GM21786 (cell line): ENCODE measurements around the gene KDR.

Experiments used
- ATAC-seq: cut with Tn5 transposase; IDR thresholded peaks from one replicate; pipeline ENCODE4 v1.9.1; 2021; ENCODE audit not compliant: unreplicated experiment

The KDR gene

DNA sequence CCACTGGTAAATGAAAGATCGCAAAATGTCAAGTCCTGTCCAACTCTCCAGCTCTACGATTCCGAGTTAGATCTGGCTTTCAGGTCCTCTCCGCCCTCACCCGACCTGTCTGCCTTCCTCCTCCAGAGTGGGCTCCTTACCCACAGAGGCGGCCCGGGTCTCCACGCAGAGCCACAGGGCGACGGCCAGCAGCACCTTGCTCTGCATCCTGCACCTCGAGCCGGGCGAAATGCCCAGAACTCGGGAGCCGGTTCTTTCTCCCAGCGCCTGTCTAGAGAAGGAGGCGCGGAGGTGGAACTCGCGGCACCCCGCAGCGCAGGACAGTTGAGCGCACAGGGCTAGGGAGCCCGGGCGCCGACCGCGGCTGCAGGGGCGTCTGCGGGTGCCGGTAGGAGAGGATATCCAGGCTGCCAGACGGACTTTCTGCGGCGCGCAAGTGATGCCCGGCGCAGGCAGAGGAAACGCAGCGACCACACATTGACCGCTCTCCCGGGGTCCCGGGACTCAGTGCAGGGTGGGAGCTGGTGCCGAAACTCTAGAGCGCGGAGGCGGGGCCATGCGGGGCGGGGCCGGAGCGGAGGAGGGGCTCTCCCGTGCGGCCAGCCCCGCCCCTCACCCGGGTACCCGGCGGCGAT, at the start of gene KDR:
Gene KDR, minus strand, starts transcription at position 509 of the 635 bp plus-strand sequence. Its CDS starts 302 bp downstream, at position 207.
- no peak for ATAC-seq

DNA sequence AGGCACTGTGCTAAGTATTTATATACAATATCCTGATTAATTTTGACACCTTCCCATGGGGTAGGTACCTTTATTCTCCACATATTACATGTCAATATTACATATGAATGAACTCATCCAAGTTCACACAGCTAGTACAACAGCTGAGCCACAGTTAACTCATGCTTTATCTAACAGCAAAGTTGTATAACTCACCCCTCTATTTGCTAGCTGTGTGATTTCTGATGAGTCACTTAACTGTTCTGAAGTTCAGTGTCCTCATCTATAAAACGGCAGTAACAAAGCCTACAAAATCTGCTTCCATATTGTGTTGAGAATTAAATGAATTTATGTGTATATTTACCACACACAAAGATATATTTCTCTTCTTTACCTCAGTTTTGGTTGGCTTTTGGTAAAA, 48.2 kb upstream of the KDR start:
- no peak for ATAC-seq

DNA sequence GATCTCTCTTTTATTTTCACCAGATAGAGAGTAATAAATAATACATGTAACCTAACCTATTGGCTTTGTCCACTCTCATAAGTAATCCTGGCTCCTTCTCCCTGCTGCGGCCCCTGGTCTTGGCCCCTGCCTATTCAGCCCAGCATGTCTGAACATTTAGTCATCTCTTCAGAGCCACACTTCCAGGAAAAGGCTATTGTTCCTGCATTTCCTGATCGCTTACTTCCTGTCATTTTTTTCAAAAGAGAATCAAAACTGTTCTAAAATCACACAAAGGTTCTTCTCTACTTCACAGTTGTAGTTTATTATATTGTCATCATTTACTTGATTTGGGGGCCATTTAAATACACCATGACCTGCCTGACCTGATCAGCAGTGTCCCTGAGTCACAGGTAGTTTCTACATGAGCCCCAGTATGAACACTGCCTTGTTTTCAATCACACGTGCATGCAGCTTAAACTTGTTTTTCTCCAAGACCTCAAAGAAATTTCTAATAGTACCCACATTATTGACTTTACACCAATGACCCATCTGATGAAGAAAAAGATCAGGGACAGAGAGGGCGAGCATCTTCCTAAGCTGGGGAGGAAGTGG, 47.4 kb upstream of the KDR start:
- ATAC-seq = no peak

DNA sequence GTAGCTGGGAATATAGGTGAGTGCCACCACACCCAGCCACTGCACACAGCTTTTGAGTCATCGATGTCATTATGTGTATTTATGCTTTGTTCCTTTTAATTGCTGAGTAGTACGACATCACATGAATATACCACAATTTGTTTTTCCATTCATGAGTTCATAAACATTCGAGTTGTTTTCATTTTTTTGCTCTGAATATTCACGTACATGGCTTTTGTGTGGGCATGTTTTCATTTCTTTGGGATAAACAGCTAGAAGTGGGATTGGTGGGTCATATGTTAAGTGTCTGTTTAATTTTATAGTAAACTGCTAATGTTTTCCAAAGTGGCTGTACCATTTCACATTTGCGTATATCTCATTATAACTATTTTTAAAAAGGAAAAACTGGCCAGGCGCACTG, 45.1 kb upstream of the KDR start:
- ATAC-seq = no peak

DNA sequence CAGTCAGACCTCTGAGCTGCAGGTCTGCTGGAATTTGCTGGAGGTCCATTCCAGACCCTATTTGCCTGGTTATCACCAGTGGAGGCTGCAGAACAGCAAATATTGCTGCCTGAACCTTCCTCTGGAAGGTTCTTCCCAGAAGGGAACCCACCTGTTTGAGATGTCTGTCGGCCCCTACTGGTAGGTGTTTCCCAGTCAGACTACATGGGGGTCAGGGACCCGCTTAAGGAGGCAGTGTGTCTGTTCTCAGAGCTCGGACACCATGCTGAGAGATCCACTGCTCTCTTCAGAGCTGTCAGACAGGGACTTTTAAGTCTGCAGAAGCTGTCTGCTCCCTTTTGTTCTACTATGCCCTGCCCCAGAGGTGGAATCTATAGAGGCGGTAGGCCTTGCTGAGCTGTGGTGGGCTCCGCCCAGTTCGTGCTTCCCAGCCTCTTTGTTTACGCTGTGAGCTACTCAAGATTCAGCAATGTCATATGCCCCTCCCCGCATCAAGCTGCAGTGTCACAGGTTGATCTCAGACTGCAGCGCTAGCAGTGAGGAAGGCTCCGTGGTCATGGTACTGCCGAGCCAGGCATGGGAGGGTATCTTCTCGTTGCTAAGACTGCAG, 44.1 kb upstream of the KDR start:
- ATAC-seq = no peak

DNA sequence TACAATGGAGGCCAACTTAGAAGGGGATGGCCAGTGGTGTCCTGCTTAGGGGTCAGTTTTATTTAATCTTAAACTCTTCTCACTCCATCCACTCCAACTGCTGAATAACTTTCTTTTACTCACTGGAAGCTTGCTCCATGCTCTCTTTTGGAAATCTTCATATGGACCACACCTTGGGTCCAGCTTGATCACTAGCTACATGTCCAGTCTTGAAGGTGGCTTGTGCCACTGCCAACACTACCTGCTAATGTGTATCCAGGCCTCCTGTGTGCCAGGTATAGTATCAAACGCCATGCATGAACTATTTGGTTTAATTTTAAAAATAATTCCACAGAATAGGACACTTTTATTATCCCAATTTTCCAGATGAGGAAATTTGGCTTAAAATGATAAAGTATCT, 37.0 kb upstream of the KDR start:
- ATAC-seq = no peak

DNA sequence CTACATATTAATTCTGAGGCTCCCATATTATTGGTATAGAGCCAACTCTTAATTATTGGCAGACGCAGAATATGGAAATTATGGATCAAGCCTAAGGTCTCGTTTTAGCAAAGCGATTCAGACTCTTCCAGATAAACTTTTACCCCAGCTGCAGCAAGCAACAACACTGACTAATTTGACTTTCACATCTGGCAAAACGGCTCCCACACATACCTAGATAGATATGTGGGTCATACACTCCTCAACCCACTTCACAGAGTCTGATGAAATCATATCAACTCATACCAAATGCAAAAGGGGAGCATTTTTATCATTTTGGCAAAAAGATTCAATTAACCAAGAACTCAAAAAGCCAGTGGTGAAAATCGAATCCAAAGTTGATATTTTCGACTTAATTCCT, 36.3 kb upstream of the KDR start:
- no peak for ATAC-seq

DNA sequence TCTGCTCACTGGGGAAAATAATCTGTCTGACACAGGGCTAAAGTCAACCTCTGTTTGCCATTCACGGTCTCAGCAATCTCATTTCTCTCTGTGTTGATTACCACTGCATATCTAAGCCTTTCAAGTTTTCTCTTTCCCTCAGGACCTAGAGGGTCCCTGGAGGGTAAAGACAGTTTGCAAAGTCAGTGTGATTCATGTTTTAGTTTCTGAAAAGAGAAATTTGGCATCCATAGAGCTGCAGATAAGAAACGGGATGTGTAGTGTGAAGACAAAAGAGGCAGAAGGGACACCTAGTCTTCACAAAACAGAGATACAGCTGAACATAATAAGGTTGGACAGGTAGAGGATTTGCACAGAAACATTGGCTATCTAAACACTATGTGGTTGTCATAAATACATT, 34.5 kb upstream of the KDR start:
- no peak for ATAC-seq

DNA sequence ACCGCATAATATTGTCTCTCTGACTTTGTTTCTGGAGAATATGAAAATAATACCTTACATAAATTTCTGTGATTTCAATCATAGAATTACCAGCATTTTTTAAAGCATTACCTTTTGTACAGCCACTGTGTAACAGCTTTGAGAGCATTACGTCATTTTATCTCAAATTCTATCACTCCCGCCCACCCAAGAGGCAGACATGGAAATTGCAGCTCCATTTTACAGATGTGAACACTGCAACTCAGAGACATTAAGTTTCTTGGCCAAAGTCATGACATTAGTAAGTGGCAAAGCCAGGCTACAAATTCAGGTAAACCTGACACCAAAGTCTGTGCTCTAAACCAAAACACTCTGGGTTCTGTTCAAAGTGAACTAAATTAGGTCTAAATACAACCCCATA, 33.6 kb upstream of the KDR start:
- no peak for ATAC-seq

DNA sequence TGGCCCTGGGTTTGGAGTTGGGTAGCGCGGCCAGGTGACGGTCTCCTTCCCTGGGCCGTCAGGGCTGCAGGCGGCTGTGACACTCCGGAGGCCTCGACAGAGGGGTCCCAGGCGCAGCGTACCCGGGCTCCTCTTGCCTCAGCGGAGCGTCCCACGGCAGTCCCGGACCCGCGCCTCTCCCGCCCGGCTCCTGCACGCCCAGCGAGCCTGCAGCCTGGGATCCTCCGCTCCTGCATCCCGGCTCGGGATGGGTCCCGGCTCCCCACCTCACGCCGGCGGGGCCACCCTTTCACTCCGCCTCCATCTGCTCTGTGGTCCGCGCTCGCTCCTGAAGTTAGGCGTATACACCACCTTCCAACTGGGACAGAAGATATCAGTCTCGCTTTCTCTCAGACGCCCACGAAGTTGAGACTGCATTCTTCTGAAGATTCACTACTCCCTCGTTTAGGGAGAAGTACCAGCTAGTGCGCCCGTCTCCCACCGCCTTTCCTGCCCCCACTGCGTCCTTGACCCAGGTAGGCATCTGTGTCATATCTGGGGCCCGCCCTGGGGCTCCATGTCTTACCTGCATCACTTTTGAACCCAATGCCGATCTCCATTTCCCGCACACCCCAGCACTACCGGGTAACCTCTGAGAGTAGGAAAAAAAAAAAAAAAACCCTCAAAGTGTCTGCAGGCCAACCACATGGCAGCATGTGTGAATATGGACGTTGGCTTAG, 32.3 kb upstream of the KDR start:
- ATAC-seq = no peak

DNA sequence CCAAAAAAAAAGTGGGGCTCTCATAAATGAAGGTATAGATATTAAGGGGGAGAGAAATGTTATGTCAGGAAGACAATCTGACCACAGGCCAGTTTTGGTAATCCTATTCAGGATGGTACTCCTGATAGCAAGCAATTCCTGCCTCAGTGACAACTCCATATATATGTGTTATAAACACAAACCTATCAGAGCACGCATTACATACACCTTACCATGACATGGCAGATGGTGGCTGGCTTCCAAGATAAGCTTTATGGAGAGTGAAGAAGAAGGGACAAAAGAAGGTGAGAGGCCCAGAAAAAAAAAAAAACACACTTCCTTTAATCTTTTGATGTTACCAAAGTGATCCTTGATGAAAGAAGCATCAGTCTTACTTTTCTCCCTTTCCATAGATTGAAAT, 29.5 kb upstream of the KDR start:
- no peak for ATAC-seq

DNA sequence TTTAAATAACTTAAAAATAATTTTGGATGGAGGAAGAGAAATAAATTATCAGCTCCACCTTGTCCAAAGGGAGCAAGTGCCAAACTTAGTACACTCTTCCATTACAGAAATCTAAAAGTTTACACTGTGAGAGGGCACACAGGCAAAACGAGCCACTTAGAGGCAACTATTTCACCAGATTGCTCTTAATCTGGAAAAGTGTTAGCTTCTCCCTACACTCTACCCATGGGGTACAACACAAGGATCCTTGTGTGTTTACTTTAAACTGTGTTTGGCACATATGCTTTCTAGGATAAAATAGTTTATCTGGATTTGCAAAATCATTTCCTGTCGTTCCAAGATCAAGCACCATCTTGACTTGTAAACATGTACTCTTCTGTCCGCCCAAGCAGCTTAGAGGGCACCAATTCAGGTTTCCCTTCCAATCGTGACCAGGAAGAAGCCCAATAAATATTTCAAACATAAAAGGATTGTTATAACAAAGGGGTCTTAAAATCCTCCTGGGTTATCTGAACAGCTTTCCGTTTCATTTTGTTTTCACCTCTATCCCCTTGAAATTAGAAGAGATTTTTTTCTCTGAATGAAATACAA, 29.0 kb upstream of the KDR start:
- ATAC-seq = no peak

DNA sequence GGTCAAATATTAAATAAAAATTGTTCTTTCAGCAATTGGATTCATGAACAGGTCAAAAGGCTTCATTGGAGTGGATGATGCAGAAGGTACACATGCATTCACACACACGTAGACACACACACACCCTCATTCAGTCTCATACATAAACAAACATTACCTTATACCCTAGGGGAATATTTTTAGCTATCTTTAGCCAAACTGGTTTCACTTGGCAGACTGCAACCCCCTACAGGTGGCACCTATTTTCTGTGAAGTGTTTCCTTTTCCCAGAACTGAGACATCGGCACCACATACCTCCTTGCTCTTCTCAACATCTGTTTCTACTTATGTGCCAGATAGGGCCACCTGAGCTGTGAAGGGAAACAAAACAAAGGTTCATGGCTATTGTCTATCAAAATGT, 18.5 kb upstream of the KDR start:
- ATAC-seq = no peak

DNA sequence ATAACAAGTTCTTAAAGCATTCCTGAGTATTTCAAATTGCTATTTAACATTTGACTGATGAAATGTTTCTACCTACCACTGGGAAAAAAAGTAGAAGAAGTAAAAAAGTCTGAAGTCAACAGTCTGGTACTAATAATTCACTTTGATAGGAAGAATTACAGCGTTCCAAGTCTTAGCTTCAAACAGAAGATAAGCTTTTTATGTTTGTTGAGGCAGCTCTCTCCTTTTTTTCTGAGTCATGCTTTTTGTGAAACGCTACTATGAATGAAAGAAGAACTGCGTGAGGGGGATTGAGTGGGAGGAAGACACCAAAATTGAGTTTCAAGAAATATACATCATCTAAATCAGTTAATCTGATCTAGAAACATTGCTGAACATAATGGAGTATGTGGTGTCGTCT, 13.0 kb upstream of the KDR start:
- ATAC-seq = no peak

DNA sequence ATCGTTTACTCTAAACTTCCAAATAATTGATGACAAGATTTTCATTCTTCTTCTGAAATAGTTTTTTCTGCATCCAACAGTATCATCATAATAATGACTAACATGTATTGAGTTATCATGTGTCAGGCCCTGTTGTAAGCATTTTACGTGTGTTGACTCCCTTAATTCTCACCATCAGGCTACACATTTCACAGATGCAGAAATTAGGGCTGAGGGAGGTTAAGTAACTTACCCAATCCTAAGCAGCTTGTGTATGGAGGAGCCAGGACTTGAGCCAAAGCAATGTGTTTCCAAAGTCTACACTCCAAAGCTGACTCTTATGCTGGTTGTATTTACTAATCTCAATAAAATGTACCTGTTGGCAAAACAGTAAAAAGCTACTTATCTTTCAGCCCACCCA, 11.2 kb upstream of the KDR start:
- ATAC-seq = no peak

DNA sequence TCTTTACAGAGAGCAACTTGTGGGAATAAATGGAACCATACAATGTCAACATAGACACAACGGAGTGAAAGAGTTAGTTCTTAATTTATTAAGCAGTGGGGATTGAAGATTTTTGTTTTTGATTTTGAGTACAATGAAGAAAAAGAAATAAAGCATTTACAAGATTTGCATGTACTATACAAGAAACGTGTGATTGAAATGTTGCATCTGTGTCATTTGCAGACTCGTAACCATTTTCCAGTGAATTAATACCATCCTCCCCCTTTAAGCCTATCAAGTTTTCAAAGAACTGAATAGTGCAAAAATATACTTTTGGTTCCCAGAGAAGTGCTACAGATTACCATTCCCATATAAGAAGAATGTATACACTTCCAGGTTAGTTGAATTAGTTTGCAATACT, 8.6 kb upstream of the KDR start:
- ATAC-seq = no peak

DNA sequence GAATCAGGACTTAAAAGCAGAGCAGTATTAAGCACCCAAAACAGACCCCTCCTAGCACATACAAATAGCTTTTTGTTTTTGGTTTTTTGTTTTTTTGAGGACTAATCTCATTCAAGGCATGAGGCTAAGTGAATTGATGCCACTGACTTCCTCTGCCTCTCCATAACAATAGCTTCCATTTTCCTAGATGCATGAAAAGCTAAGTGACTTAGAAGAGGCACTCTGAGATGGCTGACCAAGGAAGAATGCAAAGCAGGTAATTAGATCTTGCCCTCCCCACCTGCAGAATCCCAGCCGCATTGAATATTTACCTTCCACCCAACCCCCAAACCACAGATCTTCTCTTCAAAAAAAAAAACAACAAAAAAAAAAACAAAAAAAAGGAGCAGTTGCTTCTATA, 7.4 kb upstream of the KDR start:
- no peak for ATAC-seq

DNA sequence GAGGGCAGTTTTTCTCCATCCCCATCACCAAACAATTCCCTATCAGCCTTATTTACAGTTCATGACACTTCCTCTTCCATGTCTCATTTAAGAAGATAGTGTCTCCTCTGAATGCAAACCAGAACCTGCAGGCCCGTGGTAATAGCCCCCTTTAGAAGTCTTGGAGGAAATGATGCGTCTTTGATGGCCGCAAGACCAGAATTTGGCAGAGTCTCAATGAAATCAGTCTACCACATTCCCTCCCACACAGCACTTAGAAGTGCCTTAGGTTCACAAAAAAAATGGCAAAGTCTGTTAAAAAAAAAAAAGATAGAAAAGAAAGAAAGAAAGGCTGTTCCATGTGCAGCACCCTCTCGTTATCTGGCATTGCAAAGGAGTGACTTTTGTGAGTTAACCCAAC, 2.1 kb upstream of the KDR start:
- no peak for ATAC-seq

DNA sequence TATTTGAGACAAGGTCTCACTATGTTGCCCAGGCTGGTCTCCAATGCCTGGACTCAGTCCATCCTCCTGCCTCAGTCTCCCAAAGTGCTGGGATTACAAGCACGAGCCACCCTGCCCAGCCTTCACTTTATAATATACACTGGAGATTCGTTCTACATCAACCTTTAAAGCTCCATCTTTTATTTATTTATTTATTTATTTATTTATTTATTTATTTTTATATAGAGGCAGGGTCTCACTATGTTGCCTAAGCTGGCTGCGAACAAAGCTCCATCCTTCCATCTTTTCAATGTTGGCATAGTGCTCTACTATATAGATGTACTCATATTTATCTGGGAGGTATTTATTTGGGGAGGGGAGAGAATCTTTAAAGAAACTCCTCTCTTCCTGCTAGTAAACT, 1.7 kb upstream of the KDR start:
- ATAC-seq = no peak

DNA sequence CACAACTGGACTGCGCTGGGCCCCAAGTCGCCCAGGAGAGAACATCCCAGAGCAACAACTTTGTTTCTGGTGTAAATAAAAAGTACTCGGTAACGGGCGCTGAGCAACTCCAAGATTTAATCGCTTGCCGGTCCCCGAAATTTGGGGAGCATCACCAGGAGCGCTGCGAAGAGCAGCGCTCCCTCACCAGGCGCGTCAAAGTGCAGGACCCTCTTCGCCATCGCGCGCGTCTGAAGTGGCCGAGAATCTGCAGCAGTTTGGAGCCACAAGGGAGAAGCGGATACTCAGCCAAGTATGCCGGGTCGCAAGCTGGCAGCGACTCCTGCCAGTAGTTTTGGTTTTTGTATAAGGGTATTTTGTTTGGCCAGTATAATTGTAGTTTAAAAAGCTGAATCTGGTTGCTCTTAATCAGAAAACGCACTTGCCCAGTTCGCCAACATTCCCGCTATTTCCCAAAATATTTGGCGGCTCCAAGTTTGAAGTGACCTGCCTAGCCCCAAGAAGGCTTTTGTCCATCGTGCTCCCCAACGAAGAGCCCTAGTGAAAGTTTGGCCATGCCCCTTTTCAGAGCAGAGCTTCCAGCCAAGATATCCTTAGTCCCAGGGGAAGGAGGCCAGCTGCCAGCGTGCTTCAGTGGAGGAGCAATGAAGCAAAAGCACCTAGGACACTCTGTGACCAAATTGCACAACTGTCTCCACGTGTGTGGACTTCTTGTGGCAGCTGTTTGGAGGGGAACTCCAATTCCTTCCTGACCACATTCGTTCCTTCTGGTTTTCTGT, 557 bp upstream of the KDR start:
- ATAC-seq = no peak
